ENCODE data around the gene POGLUT3. TPM values are rescaled to one million over a fixed set of nuclear protein-coding genes. Genes with fewer than 3 reads are reported as not detected.
A peak's percentile ranks its signal among the peaks of the same experiment; 100 is the strongest.

POGLUT3 gene
- total RNA-seq, 1 experiment from 2014 or later, result 13.1 TPM

GRCh38 chr11:108538022-108538424, 39.8 kb upstream of the POGLUT3 start:
- Histone ChIP-seq H2AFZ (ENCODE audit: low read length) (no peak overlapping the region), H3K27ac (ENCODE audit: insufficient read length, low read depth, low read length) (no peak overlapping the region)

More at GRCh38 chr11:108538022-108538424, 39.8 kb upstream of the POGLUT3 start:
- no peak overlapping the region for H3K4me3 Mint-ChIP-seq
- Histone ChIP-seq H3K18ac (ENCODE audit: insufficient read length, low read depth, low read length) (no peak overlapping the region), H2AK5ac (ENCODE audit: insufficient read length, low read length) (no peak overlapping the region), H3K23ac (ENCODE audit: insufficient read length, low read depth, low read length) (no peak overlapping the region), H3K4ac (ENCODE audit: low read depth, low read length) (no peak overlapping the region), H3K4me2 (ENCODE audit: insufficient read depth, insufficient read length, low read length) (no peak overlapping the region), H3K9ac (ENCODE audit: extremely low read depth, insufficient read length, low read length) (no peak overlapping the region), H3K27me3 (ENCODE audit: insufficient read depth, low read length) (no peaks in the 10 kb centered on the region), H2BK12ac (ENCODE audit: insufficient read length, low read depth, low read length) (no peak overlapping the region), H3T11ph (ENCODE audit: low read length) (no peak overlapping the region), H4K8ac (replicated peaks; ENCODE audit: insufficient read length, low read depth, low read length) (no peak overlapping the region), H3K56ac (ENCODE audit: insufficient read length, low read depth, low read length) (no peak overlapping the region), H2BK15ac (ENCODE audit: low read depth, low read length) (0 out of 2 replicates have a peak overlapping the region, but pooled peaks have one; percentile 32), H3K4me1 (ENCODE audit: insufficient read depth, low read length) (0 out of 2 replicates have a peak, but pooled peaks cover 6% of the 10 kb centered on the region), H4K20me1 (ENCODE audit: control insufficient read depth, insufficient read depth, insufficient read length) (no peaks in the 10 kb centered on the region), H3K9me3 (ENCODE audit: control insufficient read depth, low read depth, low read length) (no peaks in the 10 kb centered on the region), H4K5ac (ENCODE audit: insufficient read length, low read depth, low read length) (no peak overlapping the region), H3K79me2 (ENCODE audit: insufficient read depth, low read length) (no peaks in the 10 kb centered on the region), H3K14ac (ENCODE audit: insufficient read depth, low read length) (no peak overlapping the region), H2BK120ac (ENCODE audit: low read depth, low read length, poor library complexity, severe bottlenecking) (no peak overlapping the region), H3K79me1 (ENCODE audit: insufficient read depth, low read depth, low read length, poor library complexity, severe bottlenecking) (no peaks in the 10 kb centered on the region), H4K91ac (ENCODE audit: insufficient read length, low read depth, low read length) (no peak overlapping the region), H2BK20ac (ENCODE audit: low read depth, low read length, poor library complexity, severe bottlenecking) (no peak overlapping the region), H3K23me2 (ENCODE audit: insufficient read length, low read depth, low read length, poor library complexity, severe bottlenecking) (no peaks in the 10 kb centered on the region), H2BK5ac (ENCODE audit: insufficient read length, low read length) (no peak overlapping the region)
- H3K4me1 Mint-ChIP-seq, result peaks cover 12 to 14% of the 10 kb centered on the region in 2 experiments
- TF ChIP-seq CTCF (conservative IDR thresholded peaks at IDR 0.05), result no peak
- H3K9me3 Mint-ChIP-seq, result no peaks in the 10 kb centered on the region
- WGBS (ENCODE audit: extremely low coverage, insufficient read length, low lambda C conversion rate), result no CpG with 5 or more reads among the region's 8 CpGs
- H3K36me3 Mint-ChIP-seq (ENCODE audit: insufficient read depth in 1 of 3, low read depth in 3 of 3), result no peaks in the 10 kb centered on the region
- no peak overlapping the region for H3K27ac Mint-ChIP-seq
- no peak for DNase-seq
- H3K27me3 Mint-ChIP-seq (ENCODE audit: low read depth), result no peaks in the 10 kb centered on the region

Data from H9 (cell line).